Measurements from ENCODE around the gene PCYT1A. TPM values are rescaled to one million over a fixed set of nuclear protein-coding genes. Genes with fewer than 3 reads are reported as not detected.

Gene PCYT1A
- total RNA-seq, 3 donors from 2014 or later: 55.9 to 92.0 (median 56.4) TPM

DNA sequence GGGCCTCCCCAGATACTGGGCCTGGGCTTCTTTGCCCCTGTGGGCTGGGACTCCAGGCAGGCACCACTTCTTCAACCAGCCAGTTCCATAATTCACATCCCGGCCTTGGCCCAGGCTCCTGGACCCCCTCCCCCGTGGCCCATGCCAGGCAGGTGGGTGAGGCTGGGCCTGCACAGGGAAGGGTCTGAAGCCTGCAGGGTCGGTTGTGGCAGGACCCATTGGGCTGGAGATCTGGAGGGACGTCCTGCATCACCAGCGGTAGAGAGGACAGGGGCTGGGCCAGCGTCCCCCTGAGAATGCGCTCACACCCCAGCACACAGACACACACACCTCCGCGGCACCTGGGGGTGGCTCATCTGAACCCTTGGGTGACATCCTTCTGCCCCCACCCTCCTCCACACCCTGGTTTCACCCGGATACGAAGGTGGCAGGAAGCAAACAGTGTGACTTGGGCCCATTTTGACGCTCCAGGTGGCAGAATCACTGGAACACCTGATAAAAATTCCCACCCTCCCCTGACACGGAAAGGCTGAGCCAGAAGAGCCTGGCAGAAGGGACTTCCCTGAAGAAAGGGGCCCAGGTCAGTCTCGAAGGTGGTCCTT, 91.8 kb downstream of the PCYT1A start:
- H3K27me3 ChIP-seq: no peaks in the 10 kb centered on the region
- DNase-seq (ENCODE audit: low spot score in 2 of 2): no peak
- H3K4me3 ChIP-seq: no peak overlapping the region
- TF ChIP-seq POLR2AphosphoS5 (IDR thresholded peaks at IDR 0.05) (no peak), POLR2A (IDR thresholded peaks at IDR 0.05) (no peak)
- TF ChIP-seq, protein P1, sequence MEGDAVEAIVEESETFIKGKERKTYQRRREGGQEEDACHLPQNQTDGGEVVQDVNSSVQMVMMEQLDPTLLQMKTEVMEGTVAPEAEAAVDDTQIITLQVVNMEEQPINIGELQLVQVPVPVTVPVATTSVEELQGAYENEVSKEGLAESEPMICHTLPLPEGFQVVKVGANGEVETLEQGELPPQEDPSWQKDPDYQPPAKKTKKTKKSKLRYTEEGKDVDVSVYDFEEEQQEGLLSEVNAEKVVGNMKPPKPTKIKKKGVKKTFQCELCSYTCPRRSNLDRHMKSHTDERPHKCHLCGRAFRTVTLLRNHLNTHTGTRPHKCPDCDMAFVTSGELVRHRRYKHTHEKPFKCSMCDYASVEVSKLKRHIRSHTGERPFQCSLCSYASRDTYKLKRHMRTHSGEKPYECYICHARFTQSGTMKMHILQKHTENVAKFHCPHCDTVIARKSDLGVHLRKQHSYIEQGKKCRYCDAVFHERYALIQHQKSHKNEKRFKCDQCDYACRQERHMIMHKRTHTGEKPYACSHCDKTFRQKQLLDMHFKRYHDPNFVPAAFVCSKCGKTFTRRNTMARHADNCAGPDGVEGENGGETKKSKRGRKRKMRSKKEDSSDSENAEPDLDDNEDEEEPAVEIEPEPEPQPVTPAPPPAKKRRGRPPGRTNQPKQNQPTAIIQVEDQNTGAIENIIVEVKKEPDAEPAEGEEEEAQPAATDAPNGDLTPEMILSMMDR (IDR thresholded peaks at IDR 0.05): no peak
- no peaks in the 10 kb centered on the region for H3K4me1 ChIP-seq
- no peaks in the 10 kb centered on the region for H3K36me3 ChIP-seq
- H3K9me3 ChIP-seq: no peaks in the 10 kb centered on the region
- intact Hi-C loops (cut with DNase I; ENCODE audit: low total_unique reads): loop anchor here (5.0 kb wide), 1 partner anchor 123 kb away; no protein-coding TSS in a partner anchor
- no peak overlapping the region for H3K27ac ChIP-seq

DNA sequence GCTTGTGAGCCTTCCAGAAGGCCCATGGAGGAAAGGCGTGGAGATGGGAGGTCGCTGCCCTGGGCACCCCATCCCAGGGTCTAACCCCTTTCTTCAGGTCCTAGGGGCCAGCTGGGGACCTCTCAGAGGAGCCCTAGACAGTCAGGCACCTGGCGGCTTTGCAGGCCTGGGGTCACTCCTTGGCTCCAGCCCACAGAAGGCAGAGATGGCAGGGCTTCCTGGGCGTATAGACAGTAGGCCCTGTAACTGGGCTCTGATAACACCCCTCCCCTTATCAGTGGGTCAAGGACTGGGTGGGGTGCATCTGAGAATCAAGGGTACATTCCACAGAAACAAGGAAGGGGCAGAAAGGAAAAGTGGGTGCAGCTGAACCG, 93.0 kb downstream of the PCYT1A start:
- Histone ChIP-seq H3K36me3 (no peaks in the 10 kb centered on the region), H3K9me3 (no peaks in the 10 kb centered on the region), H3K27ac (no peak overlapping the region), H3K4me3 (no peak overlapping the region), H3K27me3 (no peaks in the 10 kb centered on the region), H3K4me1 (no peaks in the 10 kb centered on the region)
- no peak for TF ChIP-seq POLR2A (IDR thresholded peaks at IDR 0.05)
- TF ChIP-seq, protein P1 (IDR thresholded peaks at IDR 0.05): no peak
- no peak for TF ChIP-seq POLR2AphosphoS5 (IDR thresholded peaks at IDR 0.05)
- intact Hi-C loops (cut with DNase I; ENCODE audit: low total_unique reads): loop anchor here (5.0 kb wide), 1 partner anchor 112 kb away; the partner anchor contains the start of gene TFRC
- no peak for DNase-seq (ENCODE audit: low spot score in 2 of 2)

DNA sequence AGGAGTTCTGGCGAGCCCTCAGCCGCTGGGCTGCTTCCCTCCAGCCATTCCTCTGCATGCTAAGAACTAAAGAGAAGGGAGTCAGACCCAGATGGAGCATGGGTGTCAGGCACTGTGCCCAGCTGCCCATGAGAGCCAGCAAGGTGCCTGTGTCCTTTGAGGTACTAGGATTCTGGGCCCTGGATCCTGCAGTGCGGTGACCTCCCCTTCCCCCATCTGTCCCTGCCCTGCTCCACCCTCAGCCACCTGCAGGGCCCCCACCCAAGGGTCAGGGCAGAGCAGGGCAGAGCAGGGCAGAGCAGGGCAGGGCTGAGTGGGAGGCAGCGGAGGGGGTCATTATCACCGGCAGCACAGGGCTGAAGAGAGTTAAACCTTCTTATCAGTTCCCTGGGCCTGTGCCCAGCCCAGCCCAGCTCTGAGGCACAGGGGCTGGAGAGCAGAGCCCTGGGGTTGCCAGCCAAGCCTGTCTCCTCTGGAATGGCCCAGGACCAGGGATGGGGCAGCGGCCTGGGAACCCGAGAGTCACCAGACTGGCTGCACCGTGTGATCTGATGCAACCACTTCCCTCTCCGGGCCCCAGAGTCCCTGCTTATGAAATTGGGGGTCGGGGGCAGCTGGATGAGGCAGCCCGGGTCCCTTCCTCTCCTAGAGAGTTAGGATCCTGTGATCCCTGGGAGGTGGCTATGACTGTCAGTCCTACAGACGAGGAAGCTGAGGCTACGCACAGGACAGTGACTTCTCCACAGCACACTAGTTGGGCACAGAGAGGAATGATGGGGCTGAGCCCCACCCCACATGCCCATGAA, 93.6 kb downstream of the PCYT1A start:
- intact Hi-C loops (cut with DNase I; ENCODE audit: low total_unique reads): loop anchor here (5.0 kb wide), 1 partner anchor 112 kb away; the partner anchor contains the start of gene TFRC
- Histone ChIP-seq H3K36me3 (no peaks in the 10 kb centered on the region), H3K27me3 (no peaks in the 10 kb centered on the region), H3K4me1 (no peaks in the 10 kb centered on the region), H3K9me3 (no peaks in the 10 kb centered on the region), H3K27ac (no peak overlapping the region), H3K4me3 (no peak overlapping the region)
- TF ChIP-seq, protein P1 (IDR thresholded peaks at IDR 0.05): no peak
- TF ChIP-seq POLR2AphosphoS5 (IDR thresholded peaks at IDR 0.05) (no peak), POLR2A (IDR thresholded peaks at IDR 0.05) (no peak)
- no peak for DNase-seq (ENCODE audit: low spot score in 2 of 2)

DNA sequence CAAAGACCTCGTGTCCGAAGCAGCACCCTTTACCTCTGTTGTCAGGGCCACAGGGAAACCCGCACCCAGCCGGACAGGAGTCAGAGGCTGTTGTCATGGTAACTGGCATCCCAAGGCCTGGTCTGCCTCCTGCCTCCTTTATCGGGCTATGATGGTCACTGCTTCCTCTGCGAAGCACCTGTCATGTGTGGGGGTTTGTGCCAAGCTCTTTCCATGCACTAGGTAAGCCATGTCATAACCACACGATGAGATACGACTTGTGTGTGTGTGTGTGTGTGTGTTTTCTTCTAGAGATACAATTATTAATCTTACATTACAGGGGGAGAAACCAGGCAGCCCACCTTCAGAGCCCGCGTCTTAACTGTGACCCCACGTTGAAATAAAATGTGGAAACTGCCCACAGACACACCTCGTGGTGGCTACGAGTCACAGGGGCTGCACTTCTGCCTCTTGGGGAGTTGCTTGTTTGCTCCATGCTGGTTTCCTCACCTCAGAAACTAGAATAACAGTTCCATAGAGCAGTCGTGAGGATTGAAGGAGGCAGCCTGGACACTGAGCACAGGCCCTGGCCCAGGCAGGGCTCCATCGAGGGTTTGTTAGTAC, 94.3 kb downstream of the PCYT1A start:
- H3K36me3 ChIP-seq: no peaks in the 10 kb centered on the region
- intact Hi-C loops (cut with DNase I; ENCODE audit: low total_unique reads): loop anchor here (5.0 kb wide), 1 partner anchor 111 kb away; the partner anchor contains the start of gene TFRC
- H3K27me3 ChIP-seq: no peaks in the 10 kb centered on the region
- peak overlapping the region; percentile 40 to 54 for H3K27ac ChIP-seq
- H3K9me3 ChIP-seq: no peaks in the 10 kb centered on the region
- DNase-seq (ENCODE audit: low spot score in 2 of 2): no peak
- no peaks in the 10 kb centered on the region for H3K4me1 ChIP-seq
- TF ChIP-seq, protein P1 (IDR thresholded peaks at IDR 0.05): no peak
- TF ChIP-seq POLR2A (IDR thresholded peaks at IDR 0.05) (no peak), POLR2AphosphoS5 (IDR thresholded peaks at IDR 0.05) (no peak)
- no peak overlapping the region for H3K4me3 ChIP-seq

Measured in breast epithelium (tissue), 4 donors.